Measurements from ENCODE around the gene SMURF2. TPM values are rescaled to one million over a fixed set of nuclear protein-coding genes. Genes with fewer than 3 reads are reported as not detected.

Gene SMURF2
- total and polyA plus RNA-seq, 5 donors = 4.7 to 27.2 (median 15.2) TPM

DNA sequence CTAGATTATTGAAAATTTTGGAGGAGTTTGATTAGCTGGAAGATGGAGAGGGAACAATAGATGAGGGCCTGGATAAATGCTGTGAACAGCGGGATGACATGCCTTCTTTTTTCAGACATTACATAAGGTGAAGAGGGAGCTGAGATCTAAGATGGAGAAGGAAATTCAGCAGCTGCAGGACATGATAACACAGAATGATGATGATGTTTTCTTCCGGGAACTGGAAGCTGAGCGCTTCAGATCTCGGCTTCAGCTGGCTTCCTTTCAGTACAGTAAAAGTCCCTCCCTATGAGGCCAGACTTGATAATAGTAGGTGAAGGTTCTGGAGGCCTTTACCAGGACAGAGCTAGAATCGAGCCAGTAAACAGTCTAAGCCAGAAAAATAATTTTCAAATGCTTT lies 124.6 kb downstream of the SMURF2 start:
- no peaks in the 10 kb centered on the region for H3K9me3 ChIP-seq (ENCODE audit: control insufficient read depth, low read length)
- ATAC-seq = no peak
- intact Hi-C loops (cut with DNase I) = no loop called here
- no peaks in the 10 kb centered on the region for H3K4me1 ChIP-seq (ENCODE audit: control insufficient read depth, insufficient read depth, low read length)
- H3K27me3 ChIP-seq (ENCODE audit: control insufficient read depth, insufficient read depth) = no peaks in the 10 kb centered on the region
- no peak for DNase-seq
- WGBS = 52% methylated on average over 5 of the region's 5 CpGs
- H3K27ac ChIP-seq (ENCODE audit: low read length) = no peak overlapping the region
- no peak overlapping the region for H3K4me3 ChIP-seq (ENCODE audit: low read length)

DNA sequence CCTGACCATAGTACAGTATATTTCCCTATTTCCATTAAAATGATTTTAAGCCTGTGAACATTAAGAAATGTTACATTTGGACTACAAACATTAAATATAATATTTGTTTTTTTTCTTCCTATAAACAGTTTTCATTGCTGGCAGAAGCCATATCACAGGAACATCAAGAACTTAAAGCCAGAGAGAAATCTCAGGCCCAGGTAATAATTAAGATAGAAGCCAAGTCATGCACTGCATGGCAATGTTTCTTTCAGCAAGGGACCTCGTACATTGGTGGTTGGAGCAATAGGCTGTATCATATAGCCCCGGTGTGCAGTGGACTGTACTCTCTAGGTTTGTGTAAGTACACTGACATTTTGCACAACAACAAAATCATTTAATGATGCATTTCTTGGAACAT lies 125.2 kb downstream of the SMURF2 start:
- H3K9me3 ChIP-seq (ENCODE audit: control insufficient read depth, low read length) = no peaks in the 10 kb centered on the region
- no peak for DNase-seq
- 83% methylated on average over 2 of the region's 2 CpGs for WGBS
- no peak for ATAC-seq
- H3K4me1 ChIP-seq (ENCODE audit: control insufficient read depth, insufficient read depth, low read length) = no peaks in the 10 kb centered on the region
- no peak overlapping the region for H3K27ac ChIP-seq (ENCODE audit: low read length)
- no peaks in the 10 kb centered on the region for H3K27me3 ChIP-seq (ENCODE audit: control insufficient read depth, insufficient read depth)
- intact Hi-C loops (cut with DNase I) = no loop called here
- no peak overlapping the region for H3K4me3 ChIP-seq (ENCODE audit: low read length)

DNA sequence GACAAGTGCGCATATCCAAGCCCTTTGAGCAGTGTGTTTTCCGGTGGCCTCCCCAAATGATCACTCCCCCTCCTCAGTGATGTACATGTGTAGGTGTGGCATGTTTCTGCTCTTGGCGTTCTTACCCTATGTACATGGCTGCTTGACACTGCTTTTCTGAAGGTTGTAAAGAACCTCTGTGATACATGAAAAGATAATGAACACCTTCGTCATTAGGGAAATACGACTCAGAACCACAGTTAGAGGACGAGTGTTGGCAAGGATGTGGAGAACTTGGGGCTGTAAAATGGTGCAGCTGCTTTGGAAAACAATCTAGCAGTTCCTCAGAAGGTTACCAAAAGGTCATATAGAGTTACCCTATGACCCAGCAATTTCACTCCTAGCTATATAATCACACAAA lies 126.8 kb downstream of the SMURF2 start:
- Histone ChIP-seq H3K4me3 (ENCODE audit: low read length) (no peak overlapping the region), H3K27ac (ENCODE audit: low read length) (no peak overlapping the region), H3K9me3 (ENCODE audit: control insufficient read depth, low read length) (no peaks in the 10 kb centered on the region), H3K4me1 (ENCODE audit: control insufficient read depth, insufficient read depth, low read length) (no peaks in the 10 kb centered on the region), H3K27me3 (ENCODE audit: control insufficient read depth, insufficient read depth) (no peaks in the 10 kb centered on the region)
- DNase-seq = no peak
- WGBS = 70% methylated on average over 6 of the region's 6 CpGs
- ATAC-seq = no peak
- intact Hi-C loops (cut with DNase I) = no loop called here

DNA sequence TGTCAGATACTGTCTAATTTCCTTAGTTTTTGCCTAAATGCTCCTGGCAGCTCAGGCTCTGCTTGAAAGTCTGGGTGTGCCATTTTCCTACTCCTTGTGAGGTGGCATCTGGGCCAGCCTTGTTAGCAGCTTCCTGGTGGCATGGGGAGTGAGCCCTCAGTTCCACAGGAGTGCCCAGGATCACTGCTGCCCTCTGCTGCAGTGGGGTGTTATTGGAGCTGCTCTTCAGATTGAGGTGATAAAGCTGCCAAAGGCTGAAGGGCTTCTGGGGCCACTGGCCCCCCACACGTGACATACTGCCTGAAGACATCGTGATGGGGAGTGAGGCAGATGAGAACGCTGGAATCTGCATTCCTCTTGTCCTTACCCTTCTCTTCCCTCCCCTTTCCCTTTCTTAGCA lies 127.9 kb downstream of the SMURF2 start:
- intact Hi-C loops (cut with DNase I) = no loop called here
- Histone ChIP-seq H3K27ac (ENCODE audit: low read length) (no peak overlapping the region), H3K27me3 (ENCODE audit: control insufficient read depth, insufficient read depth) (no peaks in the 10 kb centered on the region), H3K4me1 (ENCODE audit: control insufficient read depth, insufficient read depth, low read length) (no peaks in the 10 kb centered on the region), H3K4me3 (ENCODE audit: low read length) (no peak overlapping the region), H3K9me3 (ENCODE audit: control insufficient read depth, low read length) (no peaks in the 10 kb centered on the region)
- ATAC-seq (no peak), DNase-seq (no peak)
- 73% methylated on average over 3 of the region's 3 CpGs for WGBS

DNA sequence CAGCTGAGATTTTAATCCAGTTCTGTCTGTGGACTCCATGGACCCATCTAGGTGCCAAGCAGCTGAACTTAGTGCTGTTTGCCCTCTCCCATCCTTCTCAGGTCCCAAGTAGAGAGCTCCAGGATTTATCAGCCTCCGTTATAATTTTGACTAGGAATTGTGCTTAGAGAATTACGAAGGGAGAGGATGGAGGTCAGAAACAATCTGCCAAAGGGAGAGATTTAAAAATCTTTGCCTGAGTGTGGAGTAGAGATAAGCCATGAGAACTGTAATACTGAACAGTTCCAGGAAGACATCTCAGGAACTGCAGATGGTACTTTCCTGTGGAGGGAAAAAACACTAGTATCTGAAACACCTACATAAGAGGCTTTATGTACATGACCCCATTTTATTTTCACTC lies 128.3 kb downstream of the SMURF2 start:
- Histone ChIP-seq H3K27ac (ENCODE audit: low read length) (no peak overlapping the region), H3K4me3 (ENCODE audit: low read length) (no peak overlapping the region), H3K4me1 (ENCODE audit: control insufficient read depth, insufficient read depth, low read length) (no peaks in the 10 kb centered on the region), H3K27me3 (ENCODE audit: control insufficient read depth, insufficient read depth) (no peaks in the 10 kb centered on the region), H3K9me3 (ENCODE audit: control insufficient read depth, low read length) (no peaks in the 10 kb centered on the region)
- intact Hi-C loops (cut with DNase I) = no loop called here
- no peak for ATAC-seq
- DNase-seq = no peak
- WGBS = 60% methylated on average over 2 of the region's 2 CpGs

DNA sequence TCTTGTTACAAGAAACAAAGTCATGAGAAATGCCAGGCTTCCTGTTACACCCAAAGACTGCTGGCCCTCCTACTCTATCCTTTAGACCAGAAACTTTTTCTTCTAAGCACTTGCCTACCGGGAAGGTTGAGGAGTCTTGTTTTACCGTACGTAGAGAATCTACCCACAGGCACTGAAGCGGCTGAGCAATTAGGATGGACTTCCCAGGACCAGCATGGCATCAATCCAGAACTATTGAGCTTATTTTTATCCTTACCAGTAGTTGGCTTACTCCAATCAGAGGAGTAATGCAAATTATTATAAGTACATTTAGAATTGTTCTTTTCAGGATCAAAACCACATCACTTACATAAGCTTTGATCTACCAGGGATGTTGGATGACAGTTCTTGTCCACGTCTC lies 129.7 kb downstream of the SMURF2 start:
- no peaks in the 10 kb centered on the region for H3K27me3 ChIP-seq (ENCODE audit: control insufficient read depth, insufficient read depth)
- H3K27ac ChIP-seq (ENCODE audit: low read length) = no peak overlapping the region
- H3K4me3 ChIP-seq (ENCODE audit: low read length) = no peak overlapping the region
- DNase-seq (no peak), ATAC-seq (no peak)
- H3K9me3 ChIP-seq (ENCODE audit: control insufficient read depth, low read length) = no peaks in the 10 kb centered on the region
- H3K4me1 ChIP-seq (ENCODE audit: control insufficient read depth, insufficient read depth, low read length) = no peaks in the 10 kb centered on the region
- intact Hi-C loops (cut with DNase I) = no loop called here
- 84% methylated on average over 5 of the region's 5 CpGs for WGBS

DNA sequence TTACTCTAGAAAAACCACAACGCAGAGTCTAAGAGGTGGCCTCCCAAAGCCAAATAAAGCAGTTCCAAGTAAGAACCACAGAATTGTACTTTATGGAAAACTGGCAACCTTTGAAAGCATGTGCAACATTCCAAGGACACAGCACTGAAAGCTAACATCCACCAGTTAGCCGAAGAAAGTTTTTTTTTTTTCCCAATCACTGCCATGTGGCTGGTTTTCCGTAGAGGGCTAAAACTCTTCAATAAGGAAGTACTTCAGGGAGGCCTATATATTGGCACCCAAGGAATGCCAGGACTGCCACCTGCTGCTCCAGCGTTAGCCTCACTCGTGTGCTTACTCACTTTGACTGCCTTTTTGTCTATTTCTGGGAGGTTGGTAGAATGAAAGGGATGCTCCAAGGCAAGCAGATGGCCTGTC lies 130.1 kb downstream of the SMURF2 start:
- no peak for DNase-seq
- no peak for ATAC-seq
- intact Hi-C loops (cut with DNase I) = no loop called here
- no peaks in the 10 kb centered on the region for H3K27me3 ChIP-seq (ENCODE audit: control insufficient read depth, insufficient read depth)
- no peak overlapping the region for H3K4me3 ChIP-seq (ENCODE audit: low read length)
- 75% methylated on average over 5 of the region's 5 CpGs for WGBS
- no peak overlapping the region for H3K27ac ChIP-seq (ENCODE audit: low read length)
- H3K9me3 ChIP-seq (ENCODE audit: control insufficient read depth, low read length) = no peaks in the 10 kb centered on the region
- H3K4me1 ChIP-seq (ENCODE audit: control insufficient read depth, insufficient read depth, low read length) = no peaks in the 10 kb centered on the region

DNA sequence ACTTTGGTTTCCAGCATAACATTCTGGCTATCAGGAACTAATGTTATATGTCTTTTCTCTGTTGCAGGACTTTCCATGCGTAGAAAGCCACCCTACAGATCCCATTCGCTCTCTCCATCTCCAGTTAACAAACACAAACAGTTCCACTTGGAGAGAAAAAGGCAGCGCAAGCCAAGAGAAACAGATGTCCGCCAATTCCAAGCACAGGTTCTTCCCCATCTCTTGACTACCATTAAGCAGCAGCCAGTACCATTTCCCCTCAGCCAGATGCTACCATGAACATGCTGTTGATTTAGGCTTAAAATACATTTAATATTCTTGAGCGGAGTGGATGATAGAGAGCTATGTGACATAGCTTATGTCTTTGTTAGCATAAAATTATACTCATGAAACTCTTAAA lies 132.9 kb downstream of the SMURF2 start:
- DNase-seq = no peak
- Histone ChIP-seq H3K9me3 (ENCODE audit: control insufficient read depth, low read length) (no peaks in the 10 kb centered on the region), H3K27me3 (ENCODE audit: control insufficient read depth, insufficient read depth) (no peaks in the 10 kb centered on the region), H3K4me1 (ENCODE audit: control insufficient read depth, insufficient read depth, low read length) (no peaks in the 10 kb centered on the region), H3K4me3 (ENCODE audit: low read length) (no peak overlapping the region), H3K27ac (ENCODE audit: low read length) (no peak overlapping the region)
- 89% methylated on average over 5 of the region's 5 CpGs for WGBS
- ATAC-seq = no peak
- intact Hi-C loops (cut with DNase I) = no loop called here

DNA sequence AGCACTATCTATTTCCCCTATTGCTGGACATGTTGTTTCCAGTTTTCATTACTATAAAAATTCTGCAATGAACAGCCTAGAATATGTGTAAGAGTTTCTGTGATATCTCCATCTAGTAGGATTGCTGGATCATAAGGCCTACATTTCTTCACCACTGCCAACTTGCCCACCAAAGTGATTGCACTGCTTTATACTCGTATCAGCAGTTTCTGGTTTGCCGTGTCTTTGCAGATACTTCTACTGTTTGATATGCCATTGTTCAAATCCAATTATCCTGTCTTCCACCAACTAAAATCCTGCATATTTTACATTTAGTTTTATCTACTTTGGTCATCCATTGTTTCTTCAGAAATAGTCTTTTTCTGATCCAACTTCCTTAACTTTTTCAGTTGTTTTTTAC lies 134.2 kb downstream of the SMURF2 start:
- no peaks in the 10 kb centered on the region for H3K27me3 ChIP-seq (ENCODE audit: control insufficient read depth, insufficient read depth)
- ATAC-seq (no peak), DNase-seq (no peak)
- no peaks in the 10 kb centered on the region for H3K9me3 ChIP-seq (ENCODE audit: control insufficient read depth, low read length)
- H3K27ac ChIP-seq (ENCODE audit: low read length) = no peak overlapping the region
- WGBS = 81% methylated on average over 2 of the region's 2 CpGs
- H3K4me1 ChIP-seq (ENCODE audit: control insufficient read depth, insufficient read depth, low read length) = no peaks in the 10 kb centered on the region
- no peak overlapping the region for H3K4me3 ChIP-seq (ENCODE audit: low read length)
- intact Hi-C loops (cut with DNase I) = no loop called here

DNA sequence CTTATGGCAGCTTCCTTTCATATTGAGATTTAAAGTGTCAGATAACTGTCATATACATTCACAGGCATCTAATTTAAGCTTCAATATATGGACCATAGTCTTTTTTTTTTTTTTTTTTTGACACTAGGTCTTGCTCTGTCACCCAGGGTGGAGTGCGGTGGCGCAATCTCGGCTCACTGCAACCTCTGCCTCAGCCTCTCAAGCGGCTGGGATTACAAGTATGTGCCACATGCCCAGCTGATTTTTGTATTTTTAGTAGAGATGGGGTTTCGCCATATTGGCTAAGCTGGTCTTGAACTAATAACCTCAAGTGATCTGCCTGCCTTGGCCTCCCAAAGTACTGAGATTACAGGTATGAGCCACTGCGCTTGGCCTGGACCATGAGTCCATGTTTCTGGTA lies 141.7 kb downstream of the SMURF2 start:
- Histone ChIP-seq H3K4me1 (ENCODE audit: control insufficient read depth, insufficient read depth, low read length) (no peaks in the 10 kb centered on the region), H3K27me3 (ENCODE audit: control insufficient read depth, insufficient read depth) (no peaks in the 10 kb centered on the region), H3K4me3 (ENCODE audit: low read length) (no peak overlapping the region), H3K27ac (ENCODE audit: low read length) (no peak overlapping the region), H3K9me3 (ENCODE audit: control insufficient read depth, low read length) (no peaks in the 10 kb centered on the region)
- 93% methylated on average over 6 of the region's 6 CpGs for WGBS
- ATAC-seq (no peak), DNase-seq (no peak)
- intact Hi-C loops (cut with DNase I) = no loop called here

DNA sequence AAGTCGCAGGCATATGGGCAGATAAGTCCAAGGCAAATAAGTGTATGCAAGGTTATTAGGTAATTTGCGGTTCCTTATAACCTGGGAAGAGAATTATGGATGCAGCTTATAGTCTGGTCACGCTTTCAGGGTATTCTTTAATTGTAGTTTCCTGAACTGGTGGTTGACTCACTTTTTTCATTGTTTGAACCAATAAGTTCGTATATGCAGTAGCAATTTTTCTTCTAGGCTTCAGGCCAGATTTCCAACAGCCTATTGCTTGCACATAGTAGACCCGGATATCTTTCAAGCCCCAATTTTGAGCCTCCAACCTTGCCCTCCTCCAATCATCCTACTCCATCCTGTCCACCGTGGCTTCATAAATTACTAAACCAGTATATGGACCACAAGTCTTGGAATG lies 142.5 kb downstream of the SMURF2 start:
- no peaks in the 10 kb centered on the region for H3K27me3 ChIP-seq (ENCODE audit: control insufficient read depth, insufficient read depth)
- no peaks in the 10 kb centered on the region for H3K9me3 ChIP-seq (ENCODE audit: control insufficient read depth, low read length)
- H3K4me1 ChIP-seq (ENCODE audit: control insufficient read depth, insufficient read depth, low read length) = no peaks in the 10 kb centered on the region
- no peak overlapping the region for H3K4me3 ChIP-seq (ENCODE audit: low read length)
- 89% methylated on average over 6 of the region's 6 CpGs for WGBS
- intact Hi-C loops (cut with DNase I) = no loop called here
- ATAC-seq (no peak), DNase-seq (no peak)
- no peak overlapping the region for H3K27ac ChIP-seq (ENCODE audit: low read length)

DNA sequence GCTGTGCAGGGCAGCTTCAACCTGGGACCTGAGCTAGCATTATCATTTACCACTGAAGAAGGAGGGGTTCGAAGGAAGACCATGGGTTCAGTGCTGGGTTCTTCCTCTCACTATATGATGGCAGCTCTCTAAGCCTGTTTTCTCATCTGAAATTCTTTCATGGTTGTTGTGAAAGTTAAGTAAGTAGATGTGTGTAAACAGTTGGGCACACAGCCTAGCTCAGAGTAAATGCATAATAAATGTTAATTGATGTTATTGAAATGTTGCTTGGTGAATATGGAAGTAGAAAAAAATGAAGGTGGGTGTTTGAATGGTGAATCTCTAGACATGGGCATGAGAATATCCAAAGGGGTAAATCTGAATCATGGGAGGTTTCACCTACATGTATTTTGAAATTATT lies 146.3 kb downstream of the SMURF2 start:
- no peak overlapping the region for H3K4me3 ChIP-seq (ENCODE audit: low read length)
- DNase-seq = no peak
- no peaks in the 10 kb centered on the region for H3K27me3 ChIP-seq (ENCODE audit: control insufficient read depth, insufficient read depth)
- no peak overlapping the region for H3K27ac ChIP-seq (ENCODE audit: low read length)
- WGBS = 93% methylated on average over 1 of the region's 1 CpG
- ATAC-seq = no peak
- intact Hi-C loops (cut with DNase I) = no loop called here
- H3K4me1 ChIP-seq (ENCODE audit: control insufficient read depth, insufficient read depth, low read length) = no peaks in the 10 kb centered on the region
- no peaks in the 10 kb centered on the region for H3K9me3 ChIP-seq (ENCODE audit: control insufficient read depth, low read length)

All from right cardiac atrium (tissue), 5 donors.